ENCODE results near the gene HOGA1. TPM values are rescaled to one million over a fixed set of nuclear protein-coding genes. Genes with fewer than 3 reads are reported as not detected.

The HOGA1 gene
- total RNA-seq, 1 experiment from 2014 or later, result 0.15 TPM

- no peak for TF ChIP-seq ZNF425 (CRISPR knock-in tag; conservative IDR thresholded peaks at IDR 0.05)
- no peak for TF ChIP-seq ZNF416 (CRISPR knock-in tag; IDR thresholded peaks at IDR 0.05)
Observed at GRCh38 chr10:97570789-97571471, 13.3 kb upstream of the HOGA1 start (continued).

GRCh38 chr10:97571622-97572021 lies 12.6 kb upstream of the HOGA1 start:
- ChIA-PET CTCF (interaction anchor here (0.6 to 2.8 kb wide), 45 partner anchors 10 to 201 kb away, joined by 3 to 55 read pairs (median 5); partner anchors contain the start of genes AVPI1, C10orf62, HOGA1 and MORN4), POLR2A (interaction anchor here (0.9 kb wide), 1 partner anchor 12 kb away, joined by 3 read pairs; no protein-coding TSS in a partner anchor)
- no peaks in the 10 kb centered on the region for H3K9me3 Mint-ChIP-seq
- H3K36me3 Mint-ChIP-seq, result 0 out of 2 replicates have a peak, but pooled peaks cover 5% of the 10 kb centered on the region
- DNase-seq (ENCODE audit: low spot score), result no peak
- H3K4me1 Mint-ChIP-seq, result peaks cover 5% of the 10 kb centered on the region
- no peak overlapping the region for H3K4me3 Mint-ChIP-seq
- no peaks in the 10 kb centered on the region for H3K27me3 Mint-ChIP-seq (ENCODE audit: low read depth)
- TF ChIP-seq PREB (CRISPR knock-in tag; IDR thresholded peaks at IDR 0.05; ENCODE audit: borderline replicate concordance), result no peak
- TF ChIP-seq AFF4 (CRISPR knock-in tag; IDR thresholded peaks at IDR 0.05; ENCODE audit: borderline replicate concordance), result no peak
- no peak for TF ChIP-seq MLX (CRISPR knock-in tag; IDR thresholded peaks at IDR 0.05)
- TF ChIP-seq ZBTB21 (CRISPR knock-in tag; IDR thresholded peaks at IDR 0.05; ENCODE audit: borderline replicate concordance), result no peak
- TF ChIP-seq STAT6 (CRISPR knock-in tag; conservative IDR thresholded peaks at IDR 0.05; ENCODE audit: low read depth), result no peak
- no peak for TF ChIP-seq TP53 (CRISPR knock-in tag; IDR thresholded peaks at IDR 0.05)
- no peak for TF ChIP-seq FOXJ3 (CRISPR knock-in tag; IDR thresholded peaks at IDR 0.05; ENCODE audit: borderline replicate concordance)
- ATAC-seq, result no peak
- H3K27ac Mint-ChIP-seq, result no peak overlapping the region
